ENCODE data around the gene RFX8. TPM values are rescaled to one million over a fixed set of nuclear protein-coding genes. Genes with fewer than 3 reads are reported as not detected.
"Not testable (repeated sequence)": the region's sequence is repeated elsewhere in the genome, so short reads cannot be mapped to it uniquely, and the experiment has no call there.

Gene RFX8
- polyA plus RNA-seq, 1 donor: 2.1 TPM

GRCh38 chr2:101486258-101486701 lies 11.4 kb upstream of the RFX8 start:
- no peak for DNase-seq (ENCODE audit: low read depth)

GRCh38 chr2:101485856-101486255 lies 10.9 kb upstream of the RFX8 start:
- no peak for DNase-seq (ENCODE audit: low read depth)

DNA sequence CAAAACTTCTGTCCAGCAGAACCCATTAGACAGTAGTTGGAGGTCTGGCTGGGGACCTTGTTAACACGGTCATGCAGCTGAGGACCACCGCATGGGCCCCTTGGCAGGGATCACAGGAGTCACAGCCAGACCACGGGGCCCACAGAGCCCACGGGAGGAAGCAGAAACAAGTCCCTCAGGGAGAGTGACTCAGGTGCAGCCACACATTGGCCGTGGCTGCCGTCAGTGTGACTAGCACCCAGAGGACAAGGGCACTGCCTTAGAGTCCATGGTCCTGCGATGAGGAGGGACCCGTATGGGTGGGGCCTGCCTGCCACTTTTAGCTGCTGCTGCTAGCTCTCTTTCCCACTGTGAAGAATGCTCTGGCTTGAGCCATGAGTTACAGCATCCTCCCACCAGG lies 5.9 kb upstream of the RFX8 start:
- DNase-seq (ENCODE audit: low read depth): no peak

DNA sequence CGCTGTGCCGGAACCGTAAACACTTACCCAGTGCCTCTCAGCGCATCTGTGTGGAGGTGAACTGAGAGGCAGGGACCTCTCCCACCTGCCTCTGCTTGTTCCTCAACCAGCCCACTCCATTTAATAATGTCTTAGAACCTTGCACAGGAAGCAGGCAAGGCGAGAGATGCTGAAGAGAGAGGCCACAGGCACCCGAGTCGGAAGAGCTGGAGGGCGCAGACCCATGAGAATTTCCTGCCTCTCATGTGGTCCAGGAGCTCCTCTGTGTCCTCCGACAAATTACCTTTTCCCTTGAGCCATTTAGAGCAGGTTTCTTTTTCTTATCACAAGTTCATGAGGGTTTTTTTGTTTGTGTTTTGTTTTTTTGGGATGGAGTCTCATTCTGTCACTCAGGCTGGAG lies 4.9 kb upstream of the RFX8 start:
- no peak for DNase-seq (ENCODE audit: low read depth)

GRCh38 chr2:101479328-101479727 lies 4.4 kb upstream of the RFX8 start:
- DNase-seq (ENCODE audit: low read depth): no peak

DNA sequence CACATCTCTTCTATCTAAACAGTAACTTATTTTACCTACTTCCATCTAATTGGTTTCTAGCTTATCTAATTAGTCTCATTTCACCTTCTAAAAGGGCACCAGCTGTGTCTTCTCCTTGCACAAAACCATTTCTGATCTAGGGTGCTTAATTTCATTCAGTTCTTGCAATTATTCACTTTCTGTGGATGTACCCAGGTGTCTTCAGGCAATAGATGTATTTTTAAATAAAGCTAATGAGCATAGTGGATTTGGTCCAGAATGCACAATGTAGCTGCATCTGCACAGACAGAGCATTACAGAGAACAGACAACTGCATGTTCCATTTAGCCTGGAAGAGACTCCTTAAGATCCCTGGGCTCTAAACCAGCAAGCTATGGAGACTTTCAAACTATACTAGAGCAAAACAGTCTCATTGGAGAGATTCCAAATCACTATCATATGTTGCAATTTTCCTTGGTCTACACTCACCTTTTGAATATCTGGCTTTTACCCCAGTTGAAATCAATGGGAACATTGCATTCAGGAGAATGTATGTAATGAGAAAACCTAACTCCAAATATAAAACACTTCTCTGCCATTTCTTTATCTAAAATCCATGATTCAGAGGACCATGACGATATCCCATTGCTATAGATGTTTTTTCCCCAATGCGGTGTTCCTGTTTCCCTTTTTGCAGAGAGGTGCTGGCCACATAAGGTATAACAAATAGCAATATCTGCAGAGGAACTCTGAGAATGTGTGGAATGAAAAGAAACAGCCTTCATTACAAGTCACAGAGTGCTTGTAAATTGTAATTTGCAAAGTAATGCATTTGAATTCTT lies 3.5 kb upstream of the RFX8 start:
- DNase-seq (ENCODE audit: low read depth): no peak

GRCh38 chr2:101477556-101477955 lies 2.6 kb upstream of the RFX8 start:
- no peak for DNase-seq (ENCODE audit: low read depth)

DNA sequence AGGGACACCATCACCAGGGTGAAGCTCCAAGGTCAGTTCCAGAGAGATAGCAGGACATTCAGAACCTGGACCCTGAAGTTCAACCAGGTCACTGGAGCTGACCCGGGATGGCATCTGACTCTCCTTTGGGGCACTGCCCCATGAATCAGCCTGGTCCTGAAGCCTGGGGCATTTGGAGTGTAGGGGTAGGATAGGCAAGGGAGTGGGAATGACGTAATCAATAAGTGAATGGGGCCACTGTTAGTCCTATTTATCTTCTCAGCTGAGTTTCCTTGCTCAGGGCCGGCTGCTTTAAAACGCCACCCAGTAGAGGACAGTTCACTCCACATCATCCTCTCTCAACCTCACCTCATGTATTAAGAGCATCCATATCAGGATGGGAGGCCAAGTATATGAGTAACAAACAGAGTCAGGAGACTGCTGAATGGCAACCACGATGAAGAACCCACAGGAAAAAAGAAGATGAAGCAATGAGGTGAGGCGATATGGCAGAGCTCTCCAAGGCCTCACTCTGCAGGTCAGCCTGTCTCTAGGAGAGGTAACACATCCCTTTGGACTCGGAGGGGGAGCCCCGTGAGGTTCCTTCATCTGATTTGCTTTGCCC lies 1.8 kb upstream of the RFX8 start:
- DNase-seq (ENCODE audit: low read depth): no peak

GRCh38 chr2:101473911-101474701 lies 806 bp downstream of the RFX8 start:
- no peak for DNase-seq (ENCODE audit: low read depth)

DNA sequence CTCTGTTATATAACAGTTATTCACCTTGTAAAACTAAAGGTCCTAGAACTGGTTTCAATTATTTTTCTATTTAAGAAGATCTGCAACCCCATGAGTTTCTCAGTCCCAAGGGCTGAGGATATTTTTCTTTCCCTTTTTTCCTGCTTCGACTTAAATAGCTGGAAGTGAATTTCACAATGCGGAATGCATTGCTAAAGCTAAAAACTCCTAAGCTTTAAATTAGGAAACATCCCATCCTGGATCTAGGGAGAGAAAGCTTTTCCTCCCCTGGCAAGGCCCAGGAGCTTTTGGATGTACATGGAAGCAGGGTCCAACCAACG lies 1.4 kb downstream of the RFX8 start:
- DNase-seq (ENCODE audit: low read depth): no peak

DNA sequence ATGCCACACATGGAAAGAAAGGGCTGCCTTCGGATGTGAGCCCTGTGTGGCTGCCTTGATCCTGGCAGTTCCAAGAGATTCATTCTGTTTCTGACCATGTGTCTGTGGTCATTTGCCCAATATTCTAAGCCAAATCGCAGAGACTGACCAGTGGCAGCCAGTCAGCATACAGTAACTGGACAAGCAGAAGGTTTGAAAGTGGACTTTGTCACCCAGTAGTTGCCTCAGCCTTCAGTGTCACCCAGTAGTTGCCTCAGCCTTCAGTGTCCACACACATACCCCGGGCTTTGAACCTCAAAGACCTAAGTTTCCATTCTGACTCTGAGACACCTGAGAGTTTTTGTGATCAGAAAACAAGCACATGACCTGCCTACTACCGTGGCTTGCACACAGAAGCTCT lies 5.0 kb downstream of the RFX8 start:
- DNase-seq (ENCODE audit: low read depth): no peak

- DNase-seq (ENCODE audit: low read depth): no peak
Observed at GRCh38 chr2:101467306-101467705, 7.6 kb downstream of the RFX8 start.

DNA sequence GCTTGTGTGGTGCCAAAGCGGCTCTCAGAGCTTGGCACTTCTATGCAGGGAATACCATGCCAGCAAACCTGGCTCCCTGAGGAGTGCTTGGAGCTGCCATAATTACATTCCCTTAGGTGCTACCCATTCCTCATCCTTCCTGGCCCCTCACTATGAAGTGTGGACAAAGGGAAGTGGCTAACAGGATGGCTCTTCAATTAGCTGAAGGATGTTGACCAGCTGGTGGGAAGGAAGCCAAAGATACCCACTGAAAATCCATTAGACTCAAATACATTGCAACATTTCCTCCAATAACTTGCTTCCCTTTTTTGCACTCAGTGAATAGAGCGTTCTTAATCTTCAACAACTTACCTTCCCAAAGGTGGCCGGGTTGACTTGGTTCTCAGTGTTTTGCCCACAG lies 8.5 kb downstream of the RFX8 start:
- DNase-seq (ENCODE audit: low read depth): no peak

- no peak for DNase-seq (ENCODE audit: low read depth)
Observed at GRCh38 chr2:101464841-101465240, 10.1 kb downstream of the RFX8 start.

GRCh38 chr2:101463911-101464641 lies 10.8 kb downstream of the RFX8 start:
- no peak for DNase-seq (ENCODE audit: low read depth)

- no peak for DNase-seq (ENCODE audit: low read depth)
Observed at GRCh38 chr2:101463421-101463820, 11.5 kb downstream of the RFX8 start.

- DNase-seq (ENCODE audit: low read depth): no peak
Observed at GRCh38 chr2:101461381-101461780, 13.5 kb downstream of the RFX8 start.

DNA sequence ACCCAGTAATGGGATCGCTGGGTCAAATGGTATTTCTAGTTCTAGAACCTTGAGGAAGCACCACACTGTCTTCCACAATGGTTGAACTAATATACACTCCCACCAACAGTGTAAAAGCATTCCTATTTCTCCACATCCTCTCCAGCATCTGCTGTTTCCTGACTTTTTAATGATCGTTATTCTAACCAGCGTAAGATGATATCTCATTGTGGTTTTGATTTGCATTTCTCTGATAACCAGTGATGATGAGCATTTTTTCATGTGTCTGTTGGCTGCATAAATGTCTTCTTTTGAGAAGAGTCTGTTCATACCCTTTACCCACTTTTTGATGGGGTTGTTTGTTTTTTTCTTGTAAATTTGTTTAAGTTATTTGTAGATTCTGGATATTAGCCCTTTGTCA lies 20.5 kb downstream of the RFX8 start:
- not testable (repeated sequence) for DNase-seq (ENCODE audit: low read depth)

GRCh38 chr2:101450965-101451364 lies 23.9 kb downstream of the RFX8 start:
- no peak for DNase-seq (ENCODE audit: low read depth)

- no peak for DNase-seq (ENCODE audit: low read depth)
Observed at GRCh38 chr2:101446869-101447268, 28.0 kb downstream of the RFX8 start.

DNA sequence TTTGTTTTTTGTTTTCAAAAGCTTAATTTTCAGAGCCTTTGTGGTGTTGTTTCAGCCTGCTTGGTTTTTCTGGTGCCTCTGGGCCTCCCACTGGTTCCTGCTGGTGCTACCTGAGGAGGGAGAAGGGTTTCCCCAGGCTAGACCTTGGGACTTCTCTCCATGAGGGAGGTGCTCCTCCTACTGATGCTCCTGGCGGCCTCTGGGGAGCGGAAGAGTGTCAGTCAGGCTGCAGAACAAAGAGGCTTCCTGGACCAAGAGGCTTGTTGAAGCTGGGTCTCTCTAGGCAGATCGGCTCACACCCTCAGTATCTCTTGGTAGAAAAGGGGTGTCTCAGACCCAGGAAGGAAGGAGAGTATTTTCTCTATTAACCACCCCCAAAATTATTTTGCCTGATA lies 32.2 kb downstream of the RFX8 start:
- DNase-seq (ENCODE audit: low read depth): no peak

GRCh38 chr2:101442042-101442666 lies 32.8 kb downstream of the RFX8 start:
- DNase-seq (ENCODE audit: low read depth): no peak
